ENCODE data around the gene GLB1L.
"Not testable (repeated sequence)": the region's sequence is repeated elsewhere in the genome, so short reads cannot be mapped to it uniquely, and the experiment has no call there.

GLB1L gene

GRCh38 chr2:219290381-219291171 lies 45.3 kb upstream of the GLB1L start:
- H3K4me3 ChIP-seq (ENCODE audit: low read length) = no peak overlapping the region
- DNase-seq (ENCODE audit: low read depth) = no peak
- TF ChIP-seq, protein P1, sequence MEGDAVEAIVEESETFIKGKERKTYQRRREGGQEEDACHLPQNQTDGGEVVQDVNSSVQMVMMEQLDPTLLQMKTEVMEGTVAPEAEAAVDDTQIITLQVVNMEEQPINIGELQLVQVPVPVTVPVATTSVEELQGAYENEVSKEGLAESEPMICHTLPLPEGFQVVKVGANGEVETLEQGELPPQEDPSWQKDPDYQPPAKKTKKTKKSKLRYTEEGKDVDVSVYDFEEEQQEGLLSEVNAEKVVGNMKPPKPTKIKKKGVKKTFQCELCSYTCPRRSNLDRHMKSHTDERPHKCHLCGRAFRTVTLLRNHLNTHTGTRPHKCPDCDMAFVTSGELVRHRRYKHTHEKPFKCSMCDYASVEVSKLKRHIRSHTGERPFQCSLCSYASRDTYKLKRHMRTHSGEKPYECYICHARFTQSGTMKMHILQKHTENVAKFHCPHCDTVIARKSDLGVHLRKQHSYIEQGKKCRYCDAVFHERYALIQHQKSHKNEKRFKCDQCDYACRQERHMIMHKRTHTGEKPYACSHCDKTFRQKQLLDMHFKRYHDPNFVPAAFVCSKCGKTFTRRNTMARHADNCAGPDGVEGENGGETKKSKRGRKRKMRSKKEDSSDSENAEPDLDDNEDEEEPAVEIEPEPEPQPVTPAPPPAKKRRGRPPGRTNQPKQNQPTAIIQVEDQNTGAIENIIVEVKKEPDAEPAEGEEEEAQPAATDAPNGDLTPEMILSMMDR (IDR thresholded peaks at IDR 0.05; ENCODE audit: insufficient read depth, low read depth, low read length, missing control alignments) = no peak

GRCh38 chr2:219289537-219290361 lies 44.5 kb upstream of the GLB1L start:
- TF ChIP-seq, protein P1 (IDR thresholded peaks at IDR 0.05; ENCODE audit: insufficient read depth, low read depth, low read length, missing control alignments) = no peak
- DNase-seq (ENCODE audit: low read depth) = peak; percentile 82
- no peak overlapping the region for H3K4me3 ChIP-seq (ENCODE audit: low read length)

- TF ChIP-seq, protein P1 (IDR thresholded peaks at IDR 0.05; ENCODE audit: insufficient read depth, low read depth, low read length, missing control alignments) = no peak
- DNase-seq (ENCODE audit: low read depth) = no peak
- no peak overlapping the region for H3K4me3 ChIP-seq (ENCODE audit: low read length)
These were observed 43.9 kb upstream of the GLB1L start for GRCh38 chr2:219289195-219289536.

DNA sequence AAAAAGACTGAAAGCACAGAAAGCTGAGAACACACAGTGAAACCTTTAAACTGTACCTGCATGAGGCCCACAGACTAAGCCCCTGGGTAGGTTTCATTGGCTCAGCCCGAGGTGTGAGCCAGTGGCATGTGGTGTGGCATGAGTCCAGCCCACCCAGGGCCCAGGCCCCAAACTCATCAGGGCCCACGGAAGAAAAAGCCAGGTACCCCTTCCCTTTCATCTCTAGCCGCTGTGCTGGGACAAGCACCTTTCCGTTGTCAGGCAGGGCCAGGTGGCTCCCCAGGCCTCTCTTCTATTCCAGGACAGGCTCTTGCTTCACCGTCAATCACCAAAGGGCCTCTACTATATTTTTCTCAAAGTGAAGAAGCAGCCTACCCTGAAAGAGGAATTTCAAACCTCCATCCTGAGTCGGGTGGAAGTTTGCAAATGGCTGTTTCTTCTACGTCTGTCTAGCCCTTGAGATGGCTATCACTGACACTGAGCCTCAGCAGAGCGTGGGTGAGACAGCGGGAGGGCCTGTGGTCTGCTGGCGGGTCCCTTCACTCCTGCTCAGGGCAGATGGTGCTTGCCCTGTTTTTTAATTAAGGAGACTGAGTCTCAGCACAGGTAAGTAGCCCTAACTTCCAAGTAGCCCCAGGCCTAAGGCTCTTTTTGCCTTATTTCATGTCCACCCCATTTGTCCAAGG lies 42.5 kb upstream of the GLB1L start:
- TF ChIP-seq, protein P1 (IDR thresholded peaks at IDR 0.05; ENCODE audit: insufficient read depth, low read depth, low read length, missing control alignments) = no peak
- DNase-seq (ENCODE audit: low read depth) = no peak
- H3K4me3 ChIP-seq (ENCODE audit: low read length) = no peak overlapping the region

GRCh38 chr2:219287116-219287440 lies 41.8 kb upstream of the GLB1L start:
- not testable (repeated sequence) for DNase-seq (ENCODE audit: low read depth); H3K4me3 ChIP-seq (ENCODE audit: low read length)

DNA sequence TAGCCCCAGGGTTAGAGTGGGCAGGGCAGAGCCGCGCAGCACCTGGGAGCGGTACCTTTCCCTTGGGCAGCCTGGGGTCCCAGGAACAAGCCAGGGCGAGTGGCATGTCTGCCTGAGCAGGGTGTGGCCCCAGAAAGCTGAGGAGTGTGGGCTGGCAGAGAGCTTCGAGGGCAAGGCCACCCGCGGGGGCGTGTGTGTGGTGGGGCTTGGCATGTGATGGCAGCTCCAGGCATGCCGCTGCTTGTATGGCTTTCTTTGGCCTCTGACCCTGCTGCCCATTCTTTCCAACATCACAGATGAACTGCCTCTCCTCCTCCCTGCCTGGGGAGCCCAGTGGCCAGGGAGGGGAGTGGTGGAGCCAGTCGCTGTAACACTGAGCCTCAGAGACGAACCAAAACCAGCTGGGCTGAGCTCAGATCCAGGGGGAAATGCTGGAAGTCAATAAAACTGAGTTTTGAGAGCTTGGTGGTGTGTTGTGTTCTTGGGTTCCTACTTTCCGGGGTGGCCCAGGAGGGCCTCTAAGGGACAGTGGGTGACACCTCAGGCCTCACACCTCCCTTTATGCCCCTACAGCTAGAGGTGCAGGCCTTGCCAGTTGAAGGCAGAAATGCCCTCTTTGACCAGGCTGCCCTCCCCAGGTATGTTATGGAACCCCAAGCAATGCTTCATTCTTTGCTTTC lies 41.3 kb upstream of the GLB1L start:
- DNase-seq (ENCODE audit: low read depth) = peak; percentile 82
- H3K4me3 ChIP-seq (ENCODE audit: low read length) = no peak overlapping the region
- TF ChIP-seq, protein P1 (IDR thresholded peaks at IDR 0.05; ENCODE audit: insufficient read depth, low read depth, low read length, missing control alignments) = peak; percentile 2
